Measurements from ENCODE around the gene IER5.
"Not testable (repeated sequence)": the region's sequence is repeated elsewhere in the genome, so short reads cannot be mapped to it uniquely, and the experiment has no call there.

IER5 gene

DNA sequence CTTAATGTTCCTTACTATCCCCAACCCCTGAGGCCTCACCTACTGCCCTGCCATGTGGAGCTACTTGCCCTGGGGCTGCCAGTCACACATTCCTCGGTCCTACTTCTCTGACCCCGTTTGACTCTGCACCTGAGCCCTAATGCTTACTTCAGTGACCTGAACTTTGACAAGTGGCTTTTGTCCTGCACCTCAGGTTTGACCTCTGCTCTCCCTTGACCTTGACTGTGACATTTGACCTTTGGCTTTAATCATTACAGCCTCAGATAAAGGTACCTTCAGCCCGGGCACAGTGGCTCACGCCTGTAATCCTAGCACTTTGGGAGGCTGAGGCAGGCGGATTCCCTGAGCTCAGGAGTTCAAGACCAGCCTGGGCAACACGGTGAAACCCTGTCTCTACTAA lies 31.9 kb upstream of the IER5 start:
- no peak for DNase-seq (ENCODE audit: low read depth)
- no peak for TF ChIP-seq CTCF (conservative IDR thresholded peaks at IDR 0.05; ENCODE audit: low read length)
- H3K4me3 ChIP-seq (ENCODE audit: low read length): no peak overlapping the region

GRCh38 chr1:181057079-181057478 lies 31.4 kb upstream of the IER5 start:
- peak; percentile 19 for DNase-seq (ENCODE audit: low read depth)
- H3K4me3 ChIP-seq (ENCODE audit: low read length): no peak overlapping the region
- TF ChIP-seq CTCF (conservative IDR thresholded peaks at IDR 0.05; ENCODE audit: low read length): no peak

DNA sequence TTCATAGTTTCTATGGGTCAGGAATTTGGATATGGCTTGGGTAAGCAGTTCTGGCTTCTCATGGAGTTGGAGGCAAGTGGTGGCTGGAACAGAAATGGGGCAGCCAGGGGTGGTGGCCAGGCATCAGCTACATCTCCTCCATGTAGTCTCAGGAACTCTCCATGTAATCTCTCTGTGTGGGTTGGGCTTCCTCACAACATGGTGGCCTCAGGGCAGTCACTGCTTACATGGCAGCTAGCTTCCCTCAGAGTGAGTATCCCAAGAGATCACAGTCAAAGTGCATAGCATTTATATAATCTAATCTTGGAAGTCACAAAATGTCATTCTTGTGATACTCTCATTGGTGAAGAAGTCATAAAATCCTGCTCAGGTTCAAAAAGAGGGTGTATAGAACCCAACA lies 29.1 kb upstream of the IER5 start:
- no peak overlapping the region for H3K4me3 ChIP-seq (ENCODE audit: low read length)
- TF ChIP-seq CTCF (conservative IDR thresholded peaks at IDR 0.05; ENCODE audit: low read length): no peak
- DNase-seq (ENCODE audit: low read depth): no peak

- H3K4me3 ChIP-seq (ENCODE audit: low read length): no peak overlapping the region
- no peak for TF ChIP-seq CTCF (conservative IDR thresholded peaks at IDR 0.05; ENCODE audit: low read length)
- DNase-seq (ENCODE audit: low read depth): no peak
Observed at GRCh38 chr1:181060066-181060465, 28.4 kb upstream of the IER5 start.

- H3K4me3 ChIP-seq (ENCODE audit: low read length); DNase-seq (ENCODE audit: low read depth): not testable (repeated sequence)
Observed at GRCh38 chr1:181060947-181061346, 27.6 kb upstream of the IER5 start.

DNA sequence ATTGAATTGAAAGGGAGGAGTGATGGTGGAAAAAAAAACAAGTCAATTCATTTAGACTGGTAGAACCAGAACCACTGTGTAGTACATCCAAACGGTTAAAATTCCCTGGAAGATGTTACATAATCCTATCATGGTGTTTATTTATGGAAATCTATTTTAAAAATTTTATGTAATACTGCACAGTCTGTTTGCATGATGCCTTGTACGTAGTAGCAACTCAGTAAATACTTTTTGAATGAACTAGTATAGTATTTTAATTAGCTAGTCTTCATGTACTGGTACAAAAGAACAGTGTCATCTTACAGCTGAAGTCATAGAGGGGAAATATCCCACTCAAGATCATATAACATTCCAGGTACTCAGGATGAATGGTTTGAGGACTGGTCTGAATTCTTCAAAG lies 27.0 kb upstream of the IER5 start:
- H3K4me3 ChIP-seq (ENCODE audit: low read length): no peak overlapping the region
- no peak for TF ChIP-seq CTCF (conservative IDR thresholded peaks at IDR 0.05; ENCODE audit: low read length)
- DNase-seq (ENCODE audit: low read depth): no peak

DNA sequence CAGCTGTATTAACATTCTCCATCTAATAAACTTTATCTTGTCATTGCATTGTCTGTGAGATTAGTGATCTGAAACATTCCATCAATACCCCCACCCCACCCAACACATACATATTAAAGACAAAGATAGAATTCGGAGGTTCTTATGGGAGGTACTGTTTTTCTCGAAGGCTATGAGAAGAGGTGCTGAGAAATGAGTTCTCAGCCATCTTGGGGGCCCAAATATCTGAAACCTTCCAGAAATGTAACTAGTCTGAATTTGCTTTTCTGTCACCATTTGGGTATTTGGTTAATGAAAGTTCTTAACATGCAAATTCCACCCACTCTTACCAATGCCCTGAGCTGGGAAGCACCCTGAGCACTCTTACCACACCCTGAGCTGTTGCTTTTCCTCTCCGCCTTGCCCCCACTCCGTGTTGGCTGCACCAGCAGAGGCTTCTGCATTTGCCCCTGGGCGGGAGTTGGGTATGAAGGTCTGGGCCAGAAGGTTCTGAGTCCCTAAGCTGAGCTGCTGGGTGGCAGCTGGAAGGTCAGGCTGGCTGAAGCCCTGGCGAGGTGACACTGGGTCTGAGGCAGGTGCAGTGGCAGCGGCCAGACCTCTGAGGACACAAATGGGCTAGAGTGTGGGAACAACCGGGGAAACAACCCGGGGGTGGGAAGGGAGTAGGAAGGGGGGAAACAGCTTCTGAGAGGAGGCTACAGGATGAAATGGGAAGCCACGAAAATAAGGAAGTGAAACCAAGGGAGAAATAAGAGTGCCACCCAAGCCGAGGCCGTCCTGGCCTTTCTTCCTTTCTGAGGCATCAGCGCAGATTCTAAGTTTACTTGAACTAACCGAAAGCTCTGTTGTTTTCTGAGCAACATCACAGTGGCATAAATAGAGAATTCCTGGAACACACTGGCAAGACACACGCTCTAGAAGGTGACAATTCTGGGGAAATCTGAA lies 26.3 kb upstream of the IER5 start:
- H3K4me3 ChIP-seq (ENCODE audit: low read length): peak overlapping the region; percentile 21; the same call in 1 of the 2 replicates
- DNase-seq (ENCODE audit: low read depth): peak; percentile 16

More for the DNA sequence above, 26.3 kb upstream of the IER5 start:
- no peak for TF ChIP-seq CTCF (conservative IDR thresholded peaks at IDR 0.05; ENCODE audit: low read length)
